ENCODE results near the gene CUL3.

DNA sequence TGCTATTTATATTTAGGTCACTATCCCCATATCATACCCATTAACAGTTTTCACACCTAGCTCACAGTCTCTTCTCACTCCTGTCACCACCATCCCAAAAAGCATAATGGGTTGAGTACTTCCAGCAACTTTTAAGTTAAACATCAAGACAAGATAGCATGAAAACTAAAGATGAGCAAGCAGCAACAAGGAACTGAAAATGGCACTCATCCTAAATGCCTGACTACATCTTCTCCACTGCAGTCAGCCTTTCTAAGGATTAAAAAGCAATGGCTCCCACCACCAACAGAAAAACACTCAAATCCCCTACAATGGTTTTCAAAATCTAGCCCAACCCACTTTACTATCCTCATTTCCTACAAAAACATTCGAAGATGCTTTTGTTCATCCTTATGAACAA is 38.2 kb downstream of the CUL3 start:
- TF ChIP-seq CTCF (IDR thresholded peaks at IDR 0.05) (no peak), POLR2A (IDR thresholded peaks at IDR 0.05) (no peak), POLR2AphosphoS5 (IDR thresholded peaks at IDR 0.05) (no peak), EP300 (IDR thresholded peaks at IDR 0.05) (no peak)
